ENCODE data around the gene BCL7A.
A peak's percentile ranks its signal among the peaks of the same experiment; 100 is the strongest.

BCL7A gene

DNA sequence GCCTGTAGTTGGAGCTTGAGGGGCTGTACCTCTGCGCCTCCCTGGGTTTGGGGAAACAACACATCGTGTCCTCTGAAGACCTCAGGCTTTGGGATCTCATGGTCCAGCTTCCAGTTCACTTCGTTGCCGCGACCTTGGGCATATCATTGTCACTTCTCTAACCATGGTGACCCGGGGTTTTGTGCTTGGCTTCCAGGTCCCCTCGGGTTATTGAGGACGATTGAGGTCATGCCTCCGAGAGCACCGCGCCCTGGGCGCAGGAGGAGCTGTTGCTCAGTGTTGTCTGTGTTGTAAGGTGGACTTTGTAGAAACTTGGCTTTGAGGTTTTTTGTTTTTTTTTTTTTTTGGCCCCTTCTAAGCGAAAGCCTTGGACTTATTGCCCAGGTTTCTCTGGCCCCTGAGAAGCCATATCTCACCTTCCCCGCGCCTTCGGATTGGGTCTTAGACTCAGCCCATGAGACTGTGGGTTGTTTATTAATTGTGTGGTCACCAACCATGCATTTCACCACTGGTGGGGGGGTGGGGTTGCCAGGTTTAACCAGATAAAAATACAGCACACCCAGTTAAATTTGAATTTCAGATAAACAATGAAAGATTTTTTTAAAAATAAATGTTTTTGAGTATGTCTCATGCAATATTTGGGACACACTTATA lies 2.6 kb downstream of the BCL7A start:
- H3K4me3 ChIP-seq (ENCODE audit: insufficient read depth, low read length, poor library complexity, severe bottlenecking) = peak overlapping the region; percentile 66
- H3K9ac ChIP-seq (ENCODE audit: low read length) = peak overlapping the region; percentile 100
- H3K36me3 ChIP-seq (ENCODE audit: low read length) = peaks cover 17% of the 10 kb centered on the region
- H4K20me1 ChIP-seq (ENCODE audit: low read depth, low read length) = no peaks in the 10 kb centered on the region
- no peak overlapping the region for H2AFZ ChIP-seq (ENCODE audit: low read depth, low read length, severe bottlenecking)
- H3F3A ChIP-seq (ENCODE audit: insufficient read depth) = peaks cover 80% of the 10 kb centered on the region
- H3K27ac ChIP-seq (ENCODE audit: low read depth, low read length) = peak overlapping the region; percentile 100
- H3K9me3 ChIP-seq (ENCODE audit: insufficient read depth, low read length) = peaks cover 8% of the 10 kb centered on the region; the same call in 1 of the 2 replicates
- peak overlapping the region; percentile 99 for H3K4me2 ChIP-seq (ENCODE audit: low read depth, low read length, poor library complexity, severe bottlenecking)
- TF ChIP-seq, protein P1, sequence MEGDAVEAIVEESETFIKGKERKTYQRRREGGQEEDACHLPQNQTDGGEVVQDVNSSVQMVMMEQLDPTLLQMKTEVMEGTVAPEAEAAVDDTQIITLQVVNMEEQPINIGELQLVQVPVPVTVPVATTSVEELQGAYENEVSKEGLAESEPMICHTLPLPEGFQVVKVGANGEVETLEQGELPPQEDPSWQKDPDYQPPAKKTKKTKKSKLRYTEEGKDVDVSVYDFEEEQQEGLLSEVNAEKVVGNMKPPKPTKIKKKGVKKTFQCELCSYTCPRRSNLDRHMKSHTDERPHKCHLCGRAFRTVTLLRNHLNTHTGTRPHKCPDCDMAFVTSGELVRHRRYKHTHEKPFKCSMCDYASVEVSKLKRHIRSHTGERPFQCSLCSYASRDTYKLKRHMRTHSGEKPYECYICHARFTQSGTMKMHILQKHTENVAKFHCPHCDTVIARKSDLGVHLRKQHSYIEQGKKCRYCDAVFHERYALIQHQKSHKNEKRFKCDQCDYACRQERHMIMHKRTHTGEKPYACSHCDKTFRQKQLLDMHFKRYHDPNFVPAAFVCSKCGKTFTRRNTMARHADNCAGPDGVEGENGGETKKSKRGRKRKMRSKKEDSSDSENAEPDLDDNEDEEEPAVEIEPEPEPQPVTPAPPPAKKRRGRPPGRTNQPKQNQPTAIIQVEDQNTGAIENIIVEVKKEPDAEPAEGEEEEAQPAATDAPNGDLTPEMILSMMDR (IDR thresholded peaks at IDR 0.05; ENCODE audit: insufficient read depth, low read length, poor library complexity, severe bottlenecking) = no peak
- no peak for TF ChIP-seq EZH2phosphoT487 (conservative IDR thresholded peaks at IDR 0.05; ENCODE audit: low read length)
- peaks cover 92% of the 10 kb centered on the region for H3K79me2 ChIP-seq (ENCODE audit: insufficient read depth, low read length)
- H3K27me3 ChIP-seq (ENCODE audit: low read length) = no peaks in the 10 kb centered on the region
- no peaks in the 10 kb centered on the region for H3K9me2 ChIP-seq (replicated peaks; ENCODE audit: insufficient read depth, low read length)

DNA sequence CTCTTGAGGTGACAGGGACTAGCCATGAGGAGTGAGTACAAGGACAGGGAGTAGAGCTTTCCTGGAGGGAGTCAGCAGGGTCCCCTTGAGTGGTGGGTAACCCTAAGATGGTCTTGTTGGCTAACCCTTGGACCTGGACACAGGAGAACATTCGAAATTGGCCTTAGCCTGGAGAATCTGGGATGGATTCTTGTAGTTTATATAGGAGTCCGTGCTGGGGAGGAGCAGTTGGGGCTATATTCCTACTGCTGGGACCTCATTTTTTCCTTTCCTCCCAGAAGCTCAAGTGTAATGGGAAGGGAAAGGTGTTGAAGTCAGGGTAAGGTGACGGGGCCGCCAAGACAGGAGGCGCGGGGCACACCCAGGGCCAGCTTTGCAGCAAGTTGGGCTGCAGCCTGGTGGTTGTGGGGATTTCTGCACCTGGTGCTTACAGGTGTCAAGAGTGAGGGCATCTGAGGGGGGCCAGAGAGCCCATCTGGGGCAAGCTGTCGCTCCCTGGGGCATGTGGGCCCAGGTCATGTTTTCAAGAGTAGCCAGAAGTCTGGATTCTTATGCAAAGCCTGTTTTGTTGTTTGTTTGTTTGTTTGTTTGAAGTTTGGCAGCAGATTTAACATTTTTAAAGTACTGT lies 5.1 kb downstream of the BCL7A start:
- Histone ChIP-seq H3K27me3 (ENCODE audit: low read length) (no peaks in the 10 kb centered on the region), H4K20me1 (ENCODE audit: low read depth, low read length) (no peaks in the 10 kb centered on the region; the same call in 1 of the 2 replicates), H3K9me2 (replicated peaks; ENCODE audit: insufficient read depth, low read length) (no peaks in the 10 kb centered on the region), H3K27ac (ENCODE audit: low read depth, low read length) (peak overlapping the region; percentile 100), H2AFZ (ENCODE audit: low read depth, low read length, severe bottlenecking) (no peak overlapping the region), H3F3A (ENCODE audit: insufficient read depth) (peaks cover 81% of the 10 kb centered on the region), H3K79me2 (ENCODE audit: insufficient read depth, low read length) (peaks cover 94% of the 10 kb centered on the region), H3K9ac (ENCODE audit: low read length) (peak overlapping the region; percentile 68), H3K4me2 (ENCODE audit: low read depth, low read length, poor library complexity, severe bottlenecking) (peak overlapping the region; percentile 99), H3K9me3 (ENCODE audit: insufficient read depth, low read length) (no peaks in the 10 kb centered on the region), H3K36me3 (ENCODE audit: low read length) (peaks cover 11% of the 10 kb centered on the region), H3K4me3 (ENCODE audit: insufficient read depth, low read length, poor library complexity, severe bottlenecking) (peak overlapping the region; percentile 21)
- TF ChIP-seq, protein P1 (IDR thresholded peaks at IDR 0.05; ENCODE audit: insufficient read depth, low read length, poor library complexity, severe bottlenecking) = peak; percentile 15
- no peak for TF ChIP-seq EZH2phosphoT487 (conservative IDR thresholded peaks at IDR 0.05; ENCODE audit: low read length)

DNA sequence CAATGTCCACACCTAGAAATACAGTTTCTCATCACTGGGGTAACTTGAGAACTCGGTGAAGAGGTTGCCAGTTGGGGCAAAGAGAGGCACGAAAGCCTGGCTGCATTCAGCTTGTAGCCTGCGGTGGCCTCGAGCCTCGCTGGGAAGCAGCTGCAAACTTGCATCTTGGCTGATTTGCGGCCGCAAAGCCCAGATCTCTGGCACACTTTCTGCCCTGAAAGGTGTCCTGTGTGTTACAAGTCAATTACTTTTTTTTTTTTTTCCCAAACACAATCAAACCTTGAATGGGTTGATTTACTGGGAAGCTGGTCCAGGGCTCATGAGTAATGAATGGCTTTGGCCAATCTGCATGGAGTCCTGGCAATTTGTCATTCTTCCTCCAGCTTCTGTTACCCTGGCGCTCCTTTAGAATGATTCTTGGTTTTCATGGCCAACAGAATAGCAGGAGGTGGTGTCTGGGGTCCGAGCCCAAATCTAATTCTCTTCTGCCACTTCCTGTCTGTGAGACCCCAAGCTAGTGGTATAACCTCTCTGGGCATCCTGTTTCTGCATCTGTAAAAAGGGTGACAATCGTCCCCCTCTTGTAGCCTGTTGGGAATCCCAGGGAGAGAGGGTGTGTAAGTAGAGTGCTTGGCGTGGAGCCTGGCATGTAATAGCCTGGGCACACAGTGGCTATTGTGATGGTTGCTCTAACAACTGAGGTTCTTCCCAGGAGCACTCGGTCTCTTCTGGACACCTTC lies 6.7 kb downstream of the BCL7A start:
- TF ChIP-seq, protein P1 (IDR thresholded peaks at IDR 0.05; ENCODE audit: insufficient read depth, low read length, poor library complexity, severe bottlenecking) = no peak
- TF ChIP-seq EZH2phosphoT487 (conservative IDR thresholded peaks at IDR 0.05; ENCODE audit: low read length) = no peak
- peak overlapping the region; percentile 99 for H3K4me2 ChIP-seq (ENCODE audit: low read depth, low read length, poor library complexity, severe bottlenecking)
- peaks cover 82% of the 10 kb centered on the region for H3F3A ChIP-seq (ENCODE audit: insufficient read depth)
- peaks cover 98% of the 10 kb centered on the region for H3K79me2 ChIP-seq (ENCODE audit: insufficient read depth, low read length)
- H3K9me3 ChIP-seq (ENCODE audit: insufficient read depth, low read length) = no peaks in the 10 kb centered on the region
- peak overlapping the region; percentile 100 for H3K27ac ChIP-seq (ENCODE audit: low read depth, low read length)
- H3K36me3 ChIP-seq (ENCODE audit: low read length) = peaks cover 12% of the 10 kb centered on the region
- peak overlapping the region; percentile 68 for H3K9ac ChIP-seq (ENCODE audit: low read length)
- H3K27me3 ChIP-seq (ENCODE audit: low read length) = no peaks in the 10 kb centered on the region
- peak overlapping the region; percentile 28 for H3K4me3 ChIP-seq (ENCODE audit: insufficient read depth, low read length, poor library complexity, severe bottlenecking)
- H4K20me1 ChIP-seq (ENCODE audit: low read depth, low read length) = no peaks in the 10 kb centered on the region; the same call in 1 of the 2 replicates
- H3K9me2 ChIP-seq (replicated peaks; ENCODE audit: insufficient read depth, low read length) = no peaks in the 10 kb centered on the region
- no peak overlapping the region for H2AFZ ChIP-seq (ENCODE audit: low read depth, low read length, severe bottlenecking)

All from SU-DHL-6 (cell line).